Ishikawa (cell line): Measurements from ENCODE around the gene HEPH.

Source experiments
- CREB1 ChIP-seq: IDR thresholded peaks from 2 replicates; pipeline ENCODE4 v1.6.1; 2012; ENCODE audit warnings: low read depth
- EGR1 ChIP-seq: IDR thresholded peaks from 2 replicates; pipeline ENCODE4 v1.6.1; 2012
- EP300 ChIP-seq: IDR thresholded peaks from 2 replicates; pipeline ENCODE4 v1.6.1; 2012; ENCODE audit warnings: borderline replicate concordance
- FOXM1 ChIP-seq: IDR thresholded peaks from 2 replicates; pipeline ENCODE4 v1.6.1; 2012; ENCODE audit warnings: low read depth, borderline replicate concordance
- NFIC ChIP-seq: IDR thresholded peaks from 2 replicates; pipeline ENCODE4 v1.6.1; 2012
- RAD21 ChIP-seq: IDR thresholded peaks from 2 replicates; pipeline ENCODE4 v1.6.1; 2012; ENCODE audit warnings: low read depth
- TAF1 ChIP-seq: IDR thresholded peaks from 2 replicates; pipeline ENCODE4 v1.6.1; 2012; ENCODE audit warnings: low read depth, mild to moderate bottlenecking
- TCF12 ChIP-seq: IDR thresholded peaks from 2 replicates; pipeline ENCODE4 v1.6.1; 2012; ENCODE audit warnings: low read depth
- TEAD4 ChIP-seq: IDR thresholded peaks from 2 replicates; pipeline ENCODE4 v1.6.1; 2012
- YY1 ChIP-seq: IDR thresholded peaks from 2 replicates; pipeline ENCODE4 v1.6.1; 2012; ENCODE audit warnings: low read depth
- ZBTB7A ChIP-seq: IDR thresholded peaks from 2 replicates; pipeline ENCODE4 v1.6.1; 2012; ENCODE audit warnings: low read depth
- TF ChIP-seq, protein P1 (sequence below): IDR thresholded peaks from 2 replicates; pipeline ENCODE4 v1.6.1; 2012
- TF ChIP-seq, protein P2 (sequence below): IDR thresholded peaks from 2 replicates; pipeline ENCODE4 v1.6.1; 2012
- TF ChIP-seq, protein P3 (sequence below): IDR thresholded peaks from 2 replicates; pipeline ENCODE4 v1.6.1; 2012; ENCODE audit warnings: low read depth, mild to moderate bottlenecking

GRCh38 chrX:66130469-66130868 is 33.6 kb upstream of the HEPH start:
- TF ChIP-seq EP300 (no peak), TEAD4 (no peak), YY1 (no peak), RAD21 (no peak), FOXM1 (no peak), CREB1 (no peak), TAF1 (no peak), NFIC (no peak), ZBTB7A (no peak), EGR1 (no peak), TCF12 (no peak)
- TF ChIP-seq, protein P1, sequence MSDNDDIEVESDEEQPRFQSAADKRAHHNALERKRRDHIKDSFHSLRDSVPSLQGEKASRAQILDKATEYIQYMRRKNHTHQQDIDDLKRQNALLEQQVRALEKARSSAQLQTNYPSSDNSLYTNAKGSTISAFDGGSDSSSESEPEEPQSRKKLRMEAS, result no peak
- TF ChIP-seq, protein P2, sequence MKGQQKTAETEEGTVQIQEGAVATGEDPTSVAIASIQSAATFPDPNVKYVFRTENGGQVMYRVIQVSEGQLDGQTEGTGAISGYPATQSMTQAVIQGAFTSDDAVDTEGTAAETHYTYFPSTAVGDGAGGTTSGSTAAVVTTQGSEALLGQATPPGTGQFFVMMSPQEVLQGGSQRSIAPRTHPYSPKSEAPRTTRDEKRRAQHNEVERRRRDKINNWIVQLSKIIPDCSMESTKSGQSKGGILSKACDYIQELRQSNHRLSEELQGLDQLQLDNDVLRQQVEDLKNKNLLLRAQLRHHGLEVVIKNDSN, result no peak
- TF ChIP-seq, protein P3, sequence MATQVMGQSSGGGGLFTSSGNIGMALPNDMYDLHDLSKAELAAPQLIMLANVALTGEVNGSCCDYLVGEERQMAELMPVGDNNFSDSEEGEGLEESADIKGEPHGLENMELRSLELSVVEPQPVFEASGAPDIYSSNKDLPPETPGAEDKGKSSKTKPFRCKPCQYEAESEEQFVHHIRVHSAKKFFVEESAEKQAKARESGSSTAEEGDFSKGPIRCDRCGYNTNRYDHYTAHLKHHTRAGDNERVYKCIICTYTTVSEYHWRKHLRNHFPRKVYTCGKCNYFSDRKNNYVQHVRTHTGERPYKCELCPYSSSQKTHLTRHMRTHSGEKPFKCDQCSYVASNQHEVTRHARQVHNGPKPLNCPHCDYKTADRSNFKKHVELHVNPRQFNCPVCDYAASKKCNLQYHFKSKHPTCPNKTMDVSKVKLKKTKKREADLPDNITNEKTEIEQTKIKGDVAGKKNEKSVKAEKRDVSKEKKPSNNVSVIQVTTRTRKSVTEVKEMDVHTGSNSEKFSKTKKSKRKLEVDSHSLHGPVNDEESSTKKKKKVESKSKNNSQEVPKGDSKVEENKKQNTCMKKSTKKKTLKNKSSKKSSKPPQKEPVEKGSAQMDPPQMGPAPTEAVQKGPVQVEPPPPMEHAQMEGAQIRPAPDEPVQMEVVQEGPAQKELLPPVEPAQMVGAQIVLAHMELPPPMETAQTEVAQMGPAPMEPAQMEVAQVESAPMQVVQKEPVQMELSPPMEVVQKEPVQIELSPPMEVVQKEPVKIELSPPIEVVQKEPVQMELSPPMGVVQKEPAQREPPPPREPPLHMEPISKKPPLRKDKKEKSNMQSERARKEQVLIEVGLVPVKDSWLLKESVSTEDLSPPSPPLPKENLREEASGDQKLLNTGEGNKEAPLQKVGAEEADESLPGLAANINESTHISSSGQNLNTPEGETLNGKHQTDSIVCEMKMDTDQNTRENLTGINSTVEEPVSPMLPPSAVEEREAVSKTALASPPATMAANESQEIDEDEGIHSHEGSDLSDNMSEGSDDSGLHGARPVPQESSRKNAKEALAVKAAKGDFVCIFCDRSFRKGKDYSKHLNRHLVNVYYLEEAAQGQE, result no peak
